ENCODE measurements around the gene PALLD. TPM values are rescaled to one million over a fixed set of nuclear protein-coding genes. Genes with fewer than 3 reads are reported as not detected.

Gene PALLD
- total RNA-seq, 1 experiment from 2014 or later = 95.9 TPM

DNA sequence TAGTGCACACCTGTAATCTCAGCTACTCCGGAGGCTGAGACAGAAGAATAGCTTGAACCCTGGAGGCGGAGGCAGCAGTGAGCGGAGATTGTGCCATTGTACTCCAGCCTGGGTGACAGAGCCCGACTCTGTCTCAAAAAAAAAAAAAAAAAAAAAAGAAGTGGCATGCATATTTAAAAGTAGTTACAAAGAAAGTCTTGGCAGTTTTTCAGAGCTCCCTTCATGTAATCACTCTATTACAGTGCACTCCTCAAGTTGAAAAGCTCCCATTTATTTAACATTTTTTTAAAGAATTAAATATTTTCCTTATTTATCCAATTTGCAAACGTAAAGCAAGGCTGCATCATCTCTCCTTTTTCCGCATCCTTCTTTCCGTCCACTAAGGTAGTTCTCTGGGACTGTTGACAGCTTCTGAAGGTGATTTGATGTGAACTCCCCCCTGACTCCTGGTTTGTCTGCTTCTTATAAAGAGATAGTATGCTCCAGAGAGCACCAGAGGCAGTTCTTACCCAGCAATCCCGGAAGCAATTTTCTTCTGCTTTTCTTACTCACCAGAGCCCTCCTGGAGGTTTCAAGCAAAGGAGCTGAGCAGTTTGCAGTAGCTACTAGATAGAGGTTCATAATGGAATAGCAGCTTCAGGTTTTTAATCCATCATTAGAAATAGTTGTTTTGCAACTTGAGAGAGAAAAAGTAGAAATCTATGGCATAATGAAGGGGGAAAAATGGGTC lies 151.0 kb downstream of the PALLD start:
- DNase-seq (ENCODE audit: low read depth) = no peak
- in situ Hi-C loops (cut with HindIII; ENCODE audit: low pct_unique_long_range_greater_than_20kb, low sequenced_read_pairs) = no loop called here

DNA sequence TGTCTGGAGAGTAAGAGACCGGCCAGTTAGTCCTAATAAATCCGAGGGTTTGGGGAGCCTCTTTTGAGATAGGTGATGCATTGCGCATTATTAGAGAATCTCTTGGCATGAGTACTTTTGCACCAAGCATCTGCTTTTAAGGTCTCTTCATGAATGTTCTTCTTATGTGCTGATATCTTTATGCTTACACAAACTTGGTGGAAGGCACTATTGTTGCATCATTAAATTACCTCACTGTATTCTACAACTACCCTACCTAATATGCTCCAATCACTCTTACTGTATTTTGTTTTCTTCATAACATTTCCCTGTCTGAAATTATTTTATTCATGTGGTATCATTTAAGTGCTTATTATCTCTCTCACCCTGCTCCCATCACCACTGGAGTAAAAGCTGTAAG lies 151.6 kb downstream of the PALLD start:
- in situ Hi-C loops (cut with HindIII; ENCODE audit: low pct_unique_long_range_greater_than_20kb, low sequenced_read_pairs) = no loop called here
- DNase-seq (ENCODE audit: low read depth) = no peak

DNA sequence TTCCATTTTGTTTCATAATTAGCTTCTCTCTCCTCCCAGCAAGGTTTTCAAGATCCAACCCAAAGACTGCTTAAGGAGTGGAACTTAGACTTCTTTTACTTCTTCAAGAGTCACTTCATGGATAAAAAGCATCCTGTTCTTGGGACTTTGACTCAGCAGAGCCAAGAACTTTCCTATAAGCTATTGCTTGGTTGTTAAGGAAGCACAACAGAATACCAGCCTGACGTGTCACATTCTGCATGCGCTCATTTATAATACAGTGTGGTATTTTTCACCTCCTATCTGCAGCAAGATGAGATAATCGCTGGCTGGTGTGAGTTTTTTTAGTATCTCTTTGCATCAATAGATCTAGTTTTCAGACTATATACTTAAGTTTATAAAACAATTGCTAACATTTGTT lies 152.1 kb downstream of the PALLD start:
- DNase-seq (ENCODE audit: low read depth) = peak; percentile 67
- in situ Hi-C loops (cut with HindIII; ENCODE audit: low pct_unique_long_range_greater_than_20kb, low sequenced_read_pairs) = no loop called here

DNA sequence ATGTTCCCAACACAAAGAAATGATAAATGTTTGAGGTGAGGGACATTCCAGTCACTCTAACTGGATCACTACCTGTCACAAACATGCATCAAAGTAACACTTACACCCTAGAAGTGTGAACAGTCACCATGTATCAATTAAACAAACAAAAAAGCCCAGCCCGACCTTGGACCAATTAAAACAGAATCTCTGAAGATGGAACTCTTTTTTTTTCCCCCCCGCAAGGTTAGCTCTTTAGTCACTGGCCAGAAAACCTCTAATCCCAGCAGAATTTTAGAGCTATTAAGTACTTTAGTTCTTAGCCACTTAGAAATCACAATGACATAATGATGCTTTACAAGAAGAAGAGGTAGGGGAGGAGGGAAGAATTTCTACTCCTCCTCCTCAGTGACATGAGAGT lies 154.5 kb downstream of the PALLD start:
- in situ Hi-C loops (cut with HindIII; ENCODE audit: low pct_unique_long_range_greater_than_20kb, low sequenced_read_pairs) = no loop called here

DNA sequence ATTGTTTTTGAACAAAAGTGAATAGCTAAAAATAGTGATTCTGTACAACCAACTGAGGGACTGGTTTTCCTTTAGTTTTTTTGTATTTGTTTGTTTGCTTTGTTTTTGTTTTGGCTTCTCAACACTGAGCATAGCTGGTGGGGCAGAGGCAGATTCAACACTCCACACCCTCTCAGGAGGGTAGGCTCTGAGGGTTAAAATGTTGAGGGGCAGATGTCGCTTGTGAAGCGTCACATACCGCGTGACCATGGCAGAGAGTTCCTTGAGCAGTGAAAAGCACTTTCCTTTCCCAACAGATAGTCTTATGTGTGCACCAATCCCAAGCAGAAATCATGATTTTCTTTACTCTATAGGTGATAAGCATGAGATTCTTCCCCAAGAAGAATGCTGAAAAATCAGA lies 155.0 kb downstream of the PALLD start:
- DNase-seq (ENCODE audit: low read depth) = no peak
- in situ Hi-C loops (cut with HindIII; ENCODE audit: low pct_unique_long_range_greater_than_20kb, low sequenced_read_pairs) = no loop called here

More for the DNA sequence above, 154.5 kb downstream of the PALLD start:
- DNase-seq (ENCODE audit: low read depth) = no peak

DNA sequence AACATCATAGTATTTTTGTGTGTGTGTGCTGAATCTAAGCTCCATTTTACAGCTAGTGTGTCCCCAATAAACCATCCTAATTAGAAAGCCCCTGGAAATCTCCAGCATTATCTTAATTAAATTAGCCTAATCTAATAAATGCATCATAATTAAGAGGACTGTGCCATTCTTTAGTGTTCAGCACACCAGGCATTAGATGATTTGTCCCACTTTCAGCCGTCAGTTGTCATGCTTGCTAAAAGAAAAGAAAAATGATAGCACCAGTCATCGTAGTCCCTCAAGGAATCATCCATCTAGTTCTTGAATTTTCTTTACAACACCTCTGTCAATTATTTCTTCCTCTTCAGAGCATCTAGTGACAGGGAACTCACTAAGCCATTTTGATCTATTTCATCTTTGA lies 155.9 kb downstream of the PALLD start:
- in situ Hi-C loops (cut with HindIII; ENCODE audit: low pct_unique_long_range_greater_than_20kb, low sequenced_read_pairs) = no loop called here
- no peak for DNase-seq (ENCODE audit: low read depth)

DNA sequence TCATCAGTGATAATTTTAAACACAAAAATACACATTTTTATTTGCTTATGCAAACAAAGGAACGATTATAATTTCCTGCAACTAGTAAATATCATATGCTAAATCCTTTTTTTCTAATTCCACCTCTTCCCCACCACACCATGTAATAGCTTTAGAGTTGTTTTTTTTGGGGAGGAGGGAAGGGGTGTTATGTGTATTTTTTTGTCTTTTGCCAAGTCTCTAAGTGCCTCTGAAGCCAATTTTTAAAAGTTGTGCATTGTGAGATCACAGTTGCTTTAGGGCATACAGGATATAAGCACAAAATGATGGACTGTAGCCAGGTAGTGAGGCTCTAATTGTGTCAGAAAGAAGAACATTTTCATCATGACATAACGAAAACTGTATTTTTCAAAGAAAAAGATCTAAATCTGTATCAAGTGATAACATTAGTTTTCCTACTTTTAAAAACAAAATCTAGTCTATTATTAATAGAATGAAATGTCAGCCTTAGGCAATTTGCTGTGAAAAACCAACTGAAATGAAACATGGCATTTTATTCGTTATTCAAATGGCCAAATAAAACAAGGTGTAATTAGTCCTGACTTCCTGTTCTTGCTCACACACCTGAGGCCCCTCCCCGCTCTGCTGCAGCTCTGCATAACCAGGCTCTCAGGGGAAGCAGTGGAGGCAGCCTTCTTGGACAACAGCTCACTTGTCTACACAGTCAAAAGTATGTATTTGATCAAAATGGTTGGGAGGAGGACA lies 157.4 kb downstream of the PALLD start:
- no peak for DNase-seq (ENCODE audit: low read depth)
- in situ Hi-C loops (cut with HindIII; ENCODE audit: low pct_unique_long_range_greater_than_20kb, low sequenced_read_pairs) = no loop called here

DNA sequence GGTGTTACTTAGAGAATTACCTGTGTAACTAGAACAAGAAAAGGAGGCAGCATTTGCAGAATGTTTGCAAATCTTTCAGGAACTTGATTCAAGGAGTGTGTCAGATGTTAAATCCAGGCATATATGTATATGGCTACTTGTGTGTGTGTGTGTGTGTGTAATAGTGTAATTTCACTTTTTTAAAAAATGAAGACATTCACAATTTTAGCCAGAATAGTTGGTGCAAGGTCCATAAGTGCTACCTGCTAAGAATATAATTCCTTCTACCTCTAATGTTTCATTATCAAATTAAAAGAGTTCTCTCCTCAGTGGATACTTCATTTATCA lies 158.0 kb downstream of the PALLD start:
- no peak for DNase-seq (ENCODE audit: low read depth)
- in situ Hi-C loops (cut with HindIII; ENCODE audit: low pct_unique_long_range_greater_than_20kb, low sequenced_read_pairs) = no loop called here

DNA sequence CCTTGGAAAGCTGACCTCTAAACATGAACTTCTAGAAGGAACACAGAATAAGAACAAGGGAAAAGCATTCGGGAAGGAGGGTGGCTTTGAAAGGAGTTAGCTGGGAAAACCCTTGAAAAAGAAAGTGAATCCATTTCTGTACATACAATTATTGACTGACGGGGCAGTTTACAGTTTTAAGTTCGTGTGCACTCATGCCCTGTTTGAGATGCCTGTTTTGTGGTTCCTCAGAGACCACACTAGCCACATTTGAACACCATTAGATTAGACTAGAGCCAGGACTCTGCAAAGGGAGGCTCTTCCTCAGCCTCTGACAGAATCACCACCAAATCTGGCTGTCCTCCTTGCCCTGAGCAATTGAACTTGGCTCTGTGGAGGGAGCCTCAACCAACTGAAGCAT lies 158.3 kb downstream of the PALLD start:
- no peak for DNase-seq (ENCODE audit: low read depth)
- in situ Hi-C loops (cut with HindIII; ENCODE audit: low pct_unique_long_range_greater_than_20kb, low sequenced_read_pairs) = no loop called here

DNA sequence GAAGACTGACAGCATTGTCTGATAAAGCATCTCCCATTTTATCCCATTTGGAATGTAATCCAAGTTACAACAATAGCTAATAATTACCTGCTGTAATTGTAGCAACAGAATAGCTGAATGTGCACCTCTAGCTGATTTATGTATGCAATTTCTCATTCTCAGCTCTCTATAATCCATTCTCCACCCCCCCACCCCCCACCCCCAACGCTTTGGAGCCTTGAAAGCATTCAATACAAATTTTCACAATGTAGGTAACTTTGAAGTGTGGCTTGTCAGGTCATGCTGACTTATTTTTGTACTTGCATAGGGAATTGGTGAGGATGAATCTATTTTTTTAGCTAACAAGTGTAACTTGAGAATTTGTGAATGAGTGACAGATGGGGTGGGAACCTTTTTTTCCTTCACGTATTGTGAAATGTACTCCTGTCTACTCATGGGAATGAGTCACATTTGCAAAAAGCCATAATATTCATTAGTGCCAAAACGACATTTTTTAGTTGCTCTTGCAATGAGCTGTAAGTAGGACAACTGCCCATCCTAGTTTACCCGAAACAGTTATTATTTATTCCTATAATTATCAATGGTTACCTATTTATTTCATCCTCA lies 159.3 kb downstream of the PALLD start:
- DNase-seq (ENCODE audit: low read depth) = no peak
- in situ Hi-C loops (cut with HindIII; ENCODE audit: low pct_unique_long_range_greater_than_20kb, low sequenced_read_pairs) = no loop called here

DNA sequence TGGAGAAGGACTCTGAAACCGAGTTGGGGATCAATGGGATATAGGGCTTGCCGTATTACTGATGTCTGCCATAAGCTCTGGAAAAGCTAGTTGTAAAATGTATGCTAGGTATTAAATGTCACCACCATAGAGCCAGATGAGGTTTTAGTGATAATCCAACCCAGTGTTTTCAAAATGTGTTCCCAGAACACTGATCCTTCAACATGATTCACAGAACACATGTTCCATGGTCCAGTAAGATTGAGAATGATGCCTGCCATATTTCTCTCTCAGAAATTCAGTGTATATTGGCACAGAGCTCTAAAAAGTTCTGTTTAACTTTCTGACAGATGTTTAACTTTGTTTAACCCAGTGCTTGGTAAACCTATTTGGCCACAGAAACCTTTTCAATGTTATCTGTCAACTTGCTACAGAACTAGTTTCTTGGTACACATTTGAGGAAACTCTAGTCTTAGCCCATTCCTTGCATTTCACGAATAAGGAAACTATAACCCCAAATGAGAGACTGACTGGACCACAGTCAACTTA lies 160.2 kb downstream of the PALLD start:
- in situ Hi-C loops (cut with HindIII; ENCODE audit: low pct_unique_long_range_greater_than_20kb, low sequenced_read_pairs) = no loop called here
- no peak for DNase-seq (ENCODE audit: low read depth)

DNA sequence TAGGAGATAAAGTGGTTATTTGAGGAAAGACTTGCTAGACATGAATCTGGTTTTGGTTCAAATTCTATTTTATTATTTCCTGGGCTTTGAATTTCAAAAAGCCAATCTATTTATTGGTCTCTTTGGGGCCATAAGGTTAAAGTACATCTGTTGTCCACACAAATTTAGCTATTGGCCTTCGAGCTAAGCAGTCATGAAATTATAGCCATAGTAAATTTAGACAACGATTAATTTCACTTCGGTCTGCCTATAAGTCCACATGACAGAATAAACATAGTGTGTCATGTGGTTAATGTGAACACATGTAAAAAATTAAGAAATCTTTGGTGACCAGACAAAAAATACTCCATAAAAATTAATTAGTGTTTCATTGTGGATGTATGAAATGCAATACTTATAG lies 161.9 kb downstream of the PALLD start:
- no peak for DNase-seq (ENCODE audit: low read depth)
- in situ Hi-C loops (cut with HindIII; ENCODE audit: low pct_unique_long_range_greater_than_20kb, low sequenced_read_pairs) = no loop called here

DNA sequence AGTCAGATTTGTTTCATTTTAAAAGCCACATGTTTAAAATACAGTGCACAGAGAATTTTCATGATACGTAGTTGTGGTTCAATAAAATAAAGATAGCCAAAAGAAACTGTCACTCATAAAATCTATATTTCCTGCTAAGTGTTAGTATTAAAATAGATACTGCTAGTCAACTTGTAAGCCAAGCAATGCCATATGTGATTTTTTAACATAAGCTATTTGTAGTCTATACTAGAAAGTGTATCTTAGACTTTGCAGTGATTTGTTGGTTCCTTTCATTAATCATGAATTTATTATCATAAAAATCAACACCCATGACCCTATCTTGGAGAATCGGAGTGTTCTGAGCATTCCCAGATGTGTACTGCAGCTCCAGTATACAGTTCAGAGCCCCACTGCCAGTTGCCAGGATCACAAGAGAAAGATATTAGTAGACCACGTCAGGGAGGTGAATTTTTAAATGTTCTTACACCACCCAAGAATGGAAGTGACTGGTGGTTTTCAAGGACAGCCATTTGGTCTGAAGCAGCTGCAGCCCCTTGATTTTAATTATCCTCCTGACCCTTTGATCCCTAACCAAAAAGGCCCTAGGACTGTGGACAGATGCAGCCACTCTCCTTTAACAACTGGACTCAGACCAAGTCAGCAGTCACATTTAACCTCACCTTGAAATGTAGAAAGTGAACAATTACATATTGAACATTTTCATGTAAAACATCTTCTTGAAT lies 163.1 kb downstream of the PALLD start:
- in situ Hi-C loops (cut with HindIII; ENCODE audit: low pct_unique_long_range_greater_than_20kb, low sequenced_read_pairs) = no loop called here

DNA sequence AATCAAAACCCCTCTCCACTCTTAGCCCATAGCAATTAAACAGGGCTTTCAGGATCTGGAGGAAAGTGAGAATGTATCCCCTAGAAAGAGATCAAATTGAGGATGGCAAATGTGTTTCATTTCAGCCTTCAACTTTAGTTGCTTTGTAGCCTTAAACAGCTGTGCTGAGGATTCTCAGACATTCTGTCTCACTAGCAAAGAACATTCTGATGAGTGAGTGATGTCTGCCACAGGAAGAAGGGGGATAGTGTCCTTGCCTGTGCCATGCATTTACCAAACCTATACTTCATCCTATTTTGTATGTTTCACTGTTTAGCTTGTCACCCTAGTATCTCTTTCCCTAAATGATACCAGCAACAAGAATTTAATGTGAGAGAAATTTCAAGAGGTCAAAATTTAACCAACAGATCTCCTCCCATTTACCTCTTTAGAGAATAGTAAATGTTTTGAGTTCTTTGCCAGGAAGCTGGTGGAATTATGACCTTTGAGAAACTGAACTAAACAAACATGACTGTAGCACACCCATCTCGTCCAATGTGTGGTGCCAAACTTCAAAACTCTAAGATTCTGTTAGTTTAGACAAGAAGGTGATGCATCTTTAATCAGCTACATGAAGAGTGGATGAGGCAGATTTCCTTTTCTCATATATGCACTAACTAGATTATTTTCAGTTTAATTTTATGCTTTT lies 165.6 kb downstream of the PALLD start:
- DNase-seq (ENCODE audit: low read depth) = no peak
- in situ Hi-C loops (cut with HindIII; ENCODE audit: low pct_unique_long_range_greater_than_20kb, low sequenced_read_pairs) = no loop called here

More for the DNA sequence above, 163.1 kb downstream of the PALLD start:
- no peak for DNase-seq (ENCODE audit: low read depth)

DNA sequence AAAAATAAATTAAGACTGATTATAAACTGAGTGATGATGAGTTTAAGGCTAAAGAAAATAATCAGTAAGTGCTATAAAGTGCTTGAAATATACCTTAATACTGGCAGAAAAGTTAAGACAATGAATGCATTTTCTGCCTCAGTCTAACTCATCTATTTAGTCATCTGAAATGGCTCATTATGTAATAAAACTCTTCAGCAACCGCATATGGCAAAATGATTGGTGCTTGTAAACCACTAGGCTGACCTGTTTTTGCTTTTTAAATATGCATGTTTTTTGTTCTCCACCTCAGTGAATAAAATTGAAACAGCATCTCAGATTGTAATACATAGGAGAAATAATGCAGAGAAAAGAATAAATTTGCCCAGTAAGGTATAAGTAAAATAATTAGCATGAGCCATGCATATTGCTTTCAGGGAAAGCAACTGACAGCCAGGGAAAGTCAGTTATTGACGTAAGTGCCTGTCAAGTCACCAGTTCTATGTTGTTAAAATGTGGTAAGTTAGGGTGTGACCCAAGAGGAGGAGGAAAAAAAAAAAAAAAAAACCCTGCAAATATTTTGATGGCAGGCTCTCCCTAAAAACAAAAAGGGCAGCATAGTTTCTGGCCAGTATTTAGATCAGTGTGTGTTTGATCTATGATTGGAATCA lies 167.5 kb downstream of the PALLD start:
- in situ Hi-C loops (cut with HindIII; ENCODE audit: low pct_unique_long_range_greater_than_20kb, low sequenced_read_pairs) = no loop called here

DNA sequence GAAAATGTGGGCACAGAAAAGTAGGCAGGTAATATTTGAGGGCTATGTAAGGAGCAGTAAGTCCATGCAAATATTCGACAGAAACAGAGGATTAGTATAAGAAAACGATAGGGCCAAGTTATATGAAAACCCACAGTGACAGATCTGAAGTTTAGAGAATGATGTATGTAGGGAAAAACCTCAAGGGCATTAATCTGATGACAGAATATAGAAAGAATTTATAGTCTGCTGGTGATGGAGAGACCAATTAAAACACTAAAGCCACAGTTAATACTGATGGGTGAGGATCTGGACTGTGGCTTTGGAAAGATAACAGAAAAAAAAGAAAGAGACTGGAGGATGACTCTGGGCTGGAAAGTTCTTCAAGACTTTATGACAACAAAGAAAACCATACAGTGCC lies 169.7 kb downstream of the PALLD start:
- in situ Hi-C loops (cut with HindIII; ENCODE audit: low pct_unique_long_range_greater_than_20kb, low sequenced_read_pairs) = no loop called here
- peak; percentile 66 for DNase-seq (ENCODE audit: low read depth)

More for the DNA sequence above, 167.5 kb downstream of the PALLD start:
- DNase-seq (ENCODE audit: low read depth) = no peak

DNA sequence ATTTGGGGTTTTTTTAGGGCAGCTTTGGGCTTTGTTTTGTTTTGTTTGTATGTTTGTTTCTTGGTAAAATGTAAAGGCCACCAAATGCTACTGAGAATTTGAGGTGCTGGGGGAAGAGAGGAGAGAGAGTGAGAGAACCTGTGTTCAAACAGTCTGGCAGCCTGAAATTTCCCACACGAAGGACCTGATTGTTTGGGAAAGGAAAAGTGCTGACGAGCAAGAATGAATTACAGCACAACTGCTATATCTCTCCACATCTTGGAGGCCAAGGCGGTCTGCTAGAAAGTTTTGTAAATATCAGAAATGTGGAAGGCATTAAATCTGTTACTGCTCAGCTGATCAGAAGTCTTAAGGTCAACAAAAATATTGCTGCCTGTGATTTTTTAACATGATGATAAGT lies 170.5 kb downstream of the PALLD start:
- no peak for DNase-seq (ENCODE audit: low read depth)
- in situ Hi-C loops (cut with HindIII; ENCODE audit: low pct_unique_long_range_greater_than_20kb, low sequenced_read_pairs) = no loop called here

DNA sequence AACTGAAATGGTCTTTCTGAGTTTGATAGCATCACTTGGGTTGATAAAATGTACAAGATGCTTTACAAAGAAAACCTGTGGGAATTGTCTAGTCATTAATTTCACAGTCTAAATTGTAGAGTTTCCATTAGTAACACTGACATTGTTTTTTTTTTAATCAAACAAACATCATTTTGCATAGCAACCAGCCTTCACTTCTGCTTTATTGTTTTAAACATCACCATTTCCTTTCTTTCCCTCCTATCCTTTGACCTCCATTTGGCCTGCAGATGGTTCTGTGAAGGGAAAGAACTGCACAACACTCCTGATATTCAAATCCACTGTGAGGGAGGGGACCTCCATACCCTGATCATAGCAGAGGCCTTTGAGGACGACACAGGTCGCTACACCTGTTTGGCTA lies 171.1 kb downstream of the PALLD start:
- in situ Hi-C loops (cut with HindIII; ENCODE audit: low pct_unique_long_range_greater_than_20kb, low sequenced_read_pairs) = no loop called here
- peak; percentile 28 for DNase-seq (ENCODE audit: low read depth)
